Adipocyte (in vitro differentiated cells): ENCODE data around the gene OBSCN.
"Not testable (repeated sequence)": the region's sequence is repeated elsewhere in the genome, so short reads cannot be mapped to it uniquely, and the experiment has no call there.

ENCODE experiments used
- DNase-seq: peaks from one replicate; pipeline ENCODE4 v3.0.0-alpha.2; 2015; ENCODE audit warnings: low read depth
- H3K27me3 ChIP-seq: replicated peaks from 2 replicates; pipeline ENCODE4 v1.7.0; 2013; ENCODE audit warnings: mild to moderate bottlenecking, low read length, moderate library complexity; ENCODE audit not compliant: control insufficient read depth, insufficient read depth
- H3K36me3 ChIP-seq: 2 replicates; pipeline ENCODE4 v1.7.0; 2013; ENCODE audit warnings: low read length, mild to moderate bottlenecking, moderate library complexity; ENCODE audit not compliant: control insufficient read depth, insufficient read depth, severe bottlenecking
- H3K4me1 ChIP-seq: 2 replicates; pipeline ENCODE4 v1.7.0; 2013; ENCODE audit warnings: mild to moderate bottlenecking, low read length, moderate library complexity; ENCODE audit not compliant: control insufficient read depth, insufficient read depth
- H3K4me3 ChIP-seq: 2 replicates; pipeline ENCODE4 v1.7.0; 2013; ENCODE audit warnings: mild to moderate bottlenecking, low read length, moderate library complexity
- H3K9ac ChIP-seq: 2 replicates; pipeline ENCODE4 v1.7.0; 2013; ENCODE audit warnings: mild to moderate bottlenecking, low read length, moderate library complexity
- H3K9me3 ChIP-seq: 2 replicates; pipeline ENCODE4 v1.7.0; 2013; ENCODE audit warnings: mild to moderate bottlenecking, low read length, moderate library complexity; ENCODE audit not compliant: control insufficient read depth

OBSCN gene

DNA sequence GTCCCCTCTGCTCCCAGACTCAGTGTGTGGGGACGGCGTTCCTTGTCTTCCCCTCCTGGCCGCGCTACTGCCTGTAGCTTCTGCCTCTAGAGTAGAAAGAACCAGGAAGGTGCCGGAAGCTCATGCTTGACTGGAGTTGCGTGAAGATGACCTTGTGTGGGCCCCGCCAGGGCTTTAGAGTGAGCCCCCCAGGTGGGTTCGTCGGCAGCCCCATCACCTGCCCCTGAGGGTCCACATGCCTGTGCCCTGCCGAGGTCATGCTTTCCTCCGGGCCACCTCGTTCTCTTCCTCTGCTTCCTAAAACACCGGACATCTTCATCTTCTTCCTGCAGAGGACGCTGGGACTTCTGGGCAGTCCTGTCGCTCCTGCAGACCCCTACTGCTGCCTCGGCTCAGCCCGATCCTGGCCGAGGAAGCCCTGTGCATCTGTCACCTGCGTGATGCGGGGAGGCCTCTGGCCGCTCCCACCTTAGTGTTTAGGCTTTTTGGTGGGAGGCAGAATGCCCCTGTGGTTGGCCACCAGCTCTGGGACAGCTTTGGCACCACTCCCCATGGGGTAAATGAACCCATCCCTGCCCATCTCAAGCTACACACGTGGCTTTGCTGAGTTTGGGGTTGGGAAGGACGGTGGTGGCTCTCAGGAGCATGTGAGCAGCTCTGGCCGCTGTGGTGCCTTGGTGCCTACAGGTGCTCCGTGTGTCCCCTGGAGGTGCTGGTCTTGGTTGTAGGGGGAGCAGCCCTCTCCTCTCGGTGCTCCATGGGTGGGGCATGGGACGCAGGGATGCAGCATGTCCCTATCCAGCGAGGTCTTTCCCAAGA is 12.3 kb downstream of the OBSCN start:
- H3K9ac ChIP-seq = no peak overlapping the region
- no peaks in the 10 kb centered on the region for H3K36me3 ChIP-seq
- peaks cover 14% of the 10 kb centered on the region for H3K9me3 ChIP-seq
- no peak overlapping the region for H3K4me3 ChIP-seq
- DNase-seq = no peak
- peaks cover 5% of the 10 kb centered on the region for H3K27me3 ChIP-seq
- H3K4me1 ChIP-seq = no peaks in the 10 kb centered on the region

DNA sequence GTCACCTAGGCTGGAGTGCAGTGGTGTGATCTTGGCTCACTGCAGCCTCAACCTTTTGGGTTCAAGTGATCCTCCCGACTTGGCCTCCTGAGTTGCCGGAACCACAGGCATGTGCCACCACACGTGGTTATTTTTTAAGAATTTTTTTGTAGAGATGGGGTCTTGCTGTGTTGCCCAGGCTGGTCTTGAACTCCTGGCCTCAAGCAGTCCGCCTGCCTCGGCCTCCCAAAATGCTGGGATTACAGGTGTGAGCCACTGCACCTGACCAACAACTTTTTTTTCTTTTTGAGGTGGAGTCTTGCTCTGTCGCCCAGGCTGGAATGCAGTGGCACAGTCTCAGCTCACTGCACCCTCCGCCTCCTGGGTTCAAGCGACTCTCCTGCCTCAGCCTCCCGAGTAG is 13.3 kb downstream of the OBSCN start:
- DNase-seq, H3K9ac ChIP-seq, H3K4me1 ChIP-seq: not testable (repeated sequence)

GRCh38 chr1:228222548-228222947 is 14.7 kb downstream of the OBSCN start:
- Histone ChIP-seq H3K36me3 (no peaks in the 10 kb centered on the region), H3K4me1 (no peaks in the 10 kb centered on the region), H3K27me3 (peaks cover 5% of the 10 kb centered on the region), H3K9me3 (peaks cover 19% of the 10 kb centered on the region), H3K9ac (no peak overlapping the region), H3K4me3 (no peak overlapping the region)
- DNase-seq = no peak

More for the DNA sequence above, 13.3 kb downstream of the OBSCN start:
- H3K36me3 ChIP-seq, H3K27me3 ChIP-seq, H3K4me3 ChIP-seq: not testable (repeated sequence)
- peaks cover 19% of the 10 kb centered on the region for H3K9me3 ChIP-seq

DNA sequence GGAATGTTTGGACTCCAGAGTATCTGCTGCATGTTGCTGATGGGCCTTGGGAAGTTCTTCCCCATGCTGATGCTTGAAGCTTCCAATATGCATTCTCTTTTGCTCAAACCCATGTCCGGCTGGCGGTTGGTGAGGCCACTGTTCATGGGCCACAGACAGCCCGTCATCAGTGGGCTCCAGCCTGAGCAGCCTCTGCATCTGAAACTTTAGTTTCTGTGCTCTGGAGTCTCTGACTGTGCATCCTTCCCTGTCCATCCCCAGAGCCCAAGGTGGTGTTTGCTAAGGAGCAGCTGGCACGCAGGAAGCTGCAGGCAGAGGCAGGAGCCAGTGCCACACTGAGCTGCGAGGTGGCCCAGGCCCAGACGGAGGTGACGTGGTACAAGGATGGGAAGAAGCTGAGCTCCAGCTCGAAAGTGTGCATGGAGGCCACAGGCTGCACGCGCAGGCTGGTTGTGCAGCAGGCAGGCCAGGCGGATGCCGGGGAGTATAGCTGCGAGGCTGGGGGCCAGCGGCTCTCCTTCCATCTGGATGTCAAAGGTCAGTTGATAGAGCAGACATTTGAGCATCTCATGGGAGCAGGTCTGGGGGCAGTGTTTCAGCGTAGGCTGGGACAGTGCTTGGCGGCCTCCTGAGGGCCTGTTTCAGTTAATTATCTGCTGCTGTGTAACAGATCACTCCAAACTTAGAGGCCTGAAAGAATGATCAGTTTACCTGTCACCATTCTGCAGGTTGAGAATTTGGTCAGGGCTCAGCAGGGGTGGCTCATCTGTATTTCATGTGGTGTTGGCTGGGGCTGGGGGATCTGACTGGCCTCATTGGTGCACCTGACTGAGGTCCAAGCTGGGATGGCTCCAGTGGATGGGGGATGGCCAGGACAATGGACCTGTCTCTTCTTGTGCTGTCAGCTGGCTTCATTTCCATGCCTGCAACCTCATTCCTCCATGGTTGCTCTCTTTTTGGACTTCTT is 16.6 kb downstream of the OBSCN start:
- Histone ChIP-seq H3K9ac (no peak overlapping the region), H3K4me1 (no peaks in the 10 kb centered on the region), H3K4me3 (no peak overlapping the region), H3K9me3 (peaks cover 19% of the 10 kb centered on the region), H3K36me3 (no peaks in the 10 kb centered on the region), H3K27me3 (peaks cover 5% of the 10 kb centered on the region)
- DNase-seq = no peak

GRCh38 chr1:228225165-228225710 is 17.4 kb downstream of the OBSCN start:
- Histone ChIP-seq H3K4me3 (no peak overlapping the region), H3K9me3 (peaks cover 19% of the 10 kb centered on the region), H3K9ac (no peak overlapping the region), H3K27me3 (peaks cover 5% of the 10 kb centered on the region), H3K4me1 (no peaks in the 10 kb centered on the region), H3K36me3 (no peaks in the 10 kb centered on the region)
- no peak for DNase-seq

DNA sequence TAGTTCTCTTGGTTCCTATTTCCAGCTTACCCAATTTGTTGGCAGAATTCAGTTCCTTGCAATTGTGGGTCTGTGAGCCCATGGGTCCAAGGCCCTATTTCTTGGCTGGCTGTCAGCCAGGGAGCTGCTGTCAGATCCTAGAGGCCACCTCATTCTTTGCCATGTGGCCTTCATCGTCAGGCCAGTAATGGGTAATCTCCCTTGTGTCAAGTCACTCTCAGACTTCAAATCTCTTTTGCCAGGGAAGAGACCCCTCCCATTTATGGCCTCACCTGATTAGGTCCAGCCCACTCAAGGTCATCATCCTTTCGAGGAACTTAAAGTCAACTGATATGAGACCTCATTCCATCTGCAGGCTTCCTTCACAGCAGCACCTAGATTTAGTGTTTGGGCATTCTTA is 17.9 kb downstream of the OBSCN start:
- H3K9ac ChIP-seq = no peak overlapping the region
- H3K27me3 ChIP-seq = peaks cover 5% of the 10 kb centered on the region
- no peaks in the 10 kb centered on the region for H3K4me1 ChIP-seq
- no peaks in the 10 kb centered on the region for H3K36me3 ChIP-seq
- no peak overlapping the region for H3K4me3 ChIP-seq
- H3K9me3 ChIP-seq = peaks cover 19% of the 10 kb centered on the region
- DNase-seq = no peak

GRCh38 chr1:228226141-228226874 is 18.5 kb downstream of the OBSCN start:
- DNase-seq = no peak
- H3K9ac ChIP-seq = no peak overlapping the region
- H3K36me3 ChIP-seq = no peaks in the 10 kb centered on the region

GRCh38 chr1:228226956-228227791 is 19.3 kb downstream of the OBSCN start:
- no peaks in the 10 kb centered on the region for H3K4me1 ChIP-seq
- peak; percentile 49 for DNase-seq
- H3K27me3 ChIP-seq = peaks cover 5% of the 10 kb centered on the region
- no peak overlapping the region for H3K9ac ChIP-seq
- no peaks in the 10 kb centered on the region for H3K36me3 ChIP-seq
- peaks cover 19% of the 10 kb centered on the region for H3K9me3 ChIP-seq
- H3K4me3 ChIP-seq = no peak overlapping the region

More at GRCh38 chr1:228226141-228226874, 18.5 kb downstream of the OBSCN start:
- H3K27me3 ChIP-seq = peaks cover 5% of the 10 kb centered on the region
- no peak overlapping the region for H3K4me3 ChIP-seq
- H3K4me1 ChIP-seq = no peaks in the 10 kb centered on the region
- H3K9me3 ChIP-seq = peaks cover 19% of the 10 kb centered on the region

- H3K36me3 ChIP-seq, H3K4me3 ChIP-seq, H3K9ac ChIP-seq, H3K27me3 ChIP-seq, H3K4me1 ChIP-seq: not testable (repeated sequence)
- H3K9me3 ChIP-seq = peaks cover 20% of the 10 kb centered on the region
- DNase-seq = peak; percentile 36
These were observed 20.3 kb downstream of the OBSCN start for GRCh38 chr1:228228147-228228546.

DNA sequence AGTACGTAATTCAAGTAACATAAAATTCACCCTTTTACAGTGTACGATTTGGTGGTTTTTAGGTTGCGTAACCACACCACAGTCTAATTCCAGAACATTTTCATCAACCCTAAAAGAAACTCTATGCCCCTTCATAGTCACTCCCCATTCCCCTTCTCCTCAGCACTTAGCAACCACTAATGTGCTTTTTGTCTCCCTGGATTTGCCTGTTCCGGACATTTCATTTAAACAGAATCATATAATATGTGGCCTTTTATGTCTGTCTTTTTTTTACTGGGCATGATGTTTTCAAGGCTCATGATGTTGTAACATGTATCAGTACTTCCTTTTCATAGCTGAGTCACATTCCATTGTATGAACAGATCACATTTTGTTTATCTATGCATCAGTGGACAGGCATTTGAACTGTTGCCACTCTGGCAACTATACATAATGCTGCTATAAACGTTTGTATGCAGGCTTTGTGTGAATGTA is 20.8 kb downstream of the OBSCN start:
- DNase-seq = peak; percentile 94

More for the DNA sequence above, 20.8 kb downstream of the OBSCN start:
- Histone ChIP-seq H3K27me3 (no peaks in the 10 kb centered on the region), H3K9me3 (peaks cover 25% of the 10 kb centered on the region), H3K4me1 (no peaks in the 10 kb centered on the region), H3K9ac (no peak overlapping the region), H3K4me3 (no peak overlapping the region), H3K36me3 (no peaks in the 10 kb centered on the region)
